H1 (cell line): ENCODE results near the gene TPSD1.

Source experiments
- CREB1 ChIP-seq: IDR thresholded peaks from 2 replicates; pipeline ENCODE4 v1.6.1; 2012; ENCODE audit warnings: inconsistent platforms
- EP300 ChIP-seq, 2 experiments: IDR thresholded peaks; 1 replicate in 1 of 2; 2 replicates in 1 of 2; pipeline ENCODE4 v1.6.1; 2011 to 2012; ENCODE audit warnings: low read depth in 2 of 2, low read length in 2 of 2, mild to moderate bottlenecking in 2 of 2, borderline replicate concordance in 1 of 2, inconsistent platforms in 1 of 2, moderate library complexity in 1 of 2
- GABPA ChIP-seq: IDR thresholded peaks from 2 replicates; pipeline ENCODE4 v1.6.1; 2011; ENCODE audit warnings: mild to moderate bottlenecking, low read length, moderate library complexity, borderline replicate concordance; ENCODE audit not compliant: insufficient read depth
- NRF1 ChIP-seq: IDR thresholded peaks from 2 replicates; pipeline ENCODE4 v1.6.1; 2011; ENCODE audit warnings: mild to moderate bottlenecking, low read depth, low read length, improper control_type of control experiment
- RAD21 ChIP-seq, 2 experiments: IDR thresholded peaks in 1 of 2; conservative IDR thresholded peaks in 1 of 2; 2 replicates each; pipeline ENCODE4 v1.6.1; 2011; ENCODE audit warnings: low read depth in 2 of 2, low read length in 2 of 2, improper control_type of control experiment in 1 of 2, inconsistent platforms in 1 of 2, mild to moderate bottlenecking in 1 of 2, moderate library complexity in 1 of 2
- SAP30 ChIP-seq: fragments of 300-600 bp; sonication (generic); IDR thresholded peaks from 2 replicates; pipeline ENCODE4 v1.7.1; 2012; ENCODE audit warnings: low read length, moderate library complexity, mild to moderate bottlenecking, inconsistent platforms; ENCODE audit not compliant: insufficient read depth, insufficient replicate concordance
- SRF ChIP-seq: IDR thresholded peaks from 2 replicates; pipeline ENCODE4 v1.6.1; 2011; ENCODE audit warnings: mild to moderate bottlenecking, low read depth, low read length, moderate library complexity
- SUZ12 ChIP-seq: fragments of 200-600 bp; sonication (generic); IDR thresholded peaks from 2 replicates; pipeline ENCODE4 v1.6.1; 2012; ENCODE audit warnings: mild to moderate bottlenecking, inconsistent platforms, low read length, moderate library complexity, mixed read lengths
- TAF1 ChIP-seq: IDR thresholded peaks from 2 replicates; pipeline ENCODE4 v1.6.1; 2011; ENCODE audit warnings: mild to moderate bottlenecking, low read depth, low read length
- TCF12 ChIP-seq: IDR thresholded peaks from 2 replicates; pipeline ENCODE4 v1.6.1; 2011; ENCODE audit warnings: low read depth, mild to moderate bottlenecking, low read length
- TF ChIP-seq, protein P1 (sequence below), 3 experiments: IDR thresholded peaks; 1 replicate in 2 of 3; 2 replicates in 1 of 3; pipeline versions ENCODE4 v1.5.1 to v1.6.1; 2011; ENCODE audit warnings: low read length in 3 of 3, mild to moderate bottlenecking in 3 of 3, inconsistent platforms in 2 of 3, low read depth in 1 of 3, moderate library complexity in 1 of 3; ENCODE audit not compliant: insufficient read depth in 1 of 3; ENCODE audit errors: control extremely low read depth in 1 of 3

DNA sequence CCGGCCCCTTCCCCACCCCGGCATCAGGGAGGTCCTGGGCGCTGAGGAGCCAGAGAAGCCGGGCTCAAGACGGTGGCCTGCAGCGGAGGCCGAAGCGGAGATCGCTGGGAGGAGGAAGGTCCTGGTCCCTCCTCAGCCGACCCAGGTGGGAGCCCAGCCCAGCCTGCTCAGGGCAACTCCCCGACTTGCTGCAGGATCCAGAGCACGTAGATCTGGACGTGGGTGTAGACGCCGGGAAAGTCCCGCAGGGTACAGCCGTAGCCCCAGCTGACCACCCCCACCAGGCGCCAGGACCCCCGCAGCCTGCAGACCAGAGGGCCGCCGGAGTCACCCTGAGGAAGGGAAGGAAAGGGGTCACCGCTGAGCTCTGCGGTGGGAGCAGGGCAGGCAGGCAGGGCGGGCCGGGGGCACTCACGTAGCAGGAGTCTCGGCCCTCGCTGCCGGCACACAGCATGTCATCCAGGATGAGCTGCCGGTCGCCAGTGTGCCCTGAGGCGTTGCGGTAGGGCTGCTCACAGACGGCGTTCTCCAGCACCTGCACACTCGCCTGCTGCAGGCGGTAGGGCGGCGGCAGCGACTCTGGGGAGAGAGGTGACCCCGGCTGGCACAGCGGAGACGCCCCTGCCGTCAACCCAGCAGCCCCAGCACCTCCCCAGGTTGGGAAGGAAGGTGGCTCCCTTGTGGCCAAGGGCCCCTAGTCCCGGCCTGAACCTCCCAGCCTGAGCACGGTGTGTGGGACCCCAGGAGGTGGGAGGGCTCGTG lies 5.4 kb downstream of the TPSD1 start:
- TF ChIP-seq, protein P1, sequence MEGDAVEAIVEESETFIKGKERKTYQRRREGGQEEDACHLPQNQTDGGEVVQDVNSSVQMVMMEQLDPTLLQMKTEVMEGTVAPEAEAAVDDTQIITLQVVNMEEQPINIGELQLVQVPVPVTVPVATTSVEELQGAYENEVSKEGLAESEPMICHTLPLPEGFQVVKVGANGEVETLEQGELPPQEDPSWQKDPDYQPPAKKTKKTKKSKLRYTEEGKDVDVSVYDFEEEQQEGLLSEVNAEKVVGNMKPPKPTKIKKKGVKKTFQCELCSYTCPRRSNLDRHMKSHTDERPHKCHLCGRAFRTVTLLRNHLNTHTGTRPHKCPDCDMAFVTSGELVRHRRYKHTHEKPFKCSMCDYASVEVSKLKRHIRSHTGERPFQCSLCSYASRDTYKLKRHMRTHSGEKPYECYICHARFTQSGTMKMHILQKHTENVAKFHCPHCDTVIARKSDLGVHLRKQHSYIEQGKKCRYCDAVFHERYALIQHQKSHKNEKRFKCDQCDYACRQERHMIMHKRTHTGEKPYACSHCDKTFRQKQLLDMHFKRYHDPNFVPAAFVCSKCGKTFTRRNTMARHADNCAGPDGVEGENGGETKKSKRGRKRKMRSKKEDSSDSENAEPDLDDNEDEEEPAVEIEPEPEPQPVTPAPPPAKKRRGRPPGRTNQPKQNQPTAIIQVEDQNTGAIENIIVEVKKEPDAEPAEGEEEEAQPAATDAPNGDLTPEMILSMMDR (IDR thresholded peaks at IDR 0.05; ENCODE audit: control extremely low read depth in 1 of 3, insufficient read depth in 1 of 3, low read depth in 1 of 3, low read length in 3 of 3): no peak
- TF ChIP-seq EP300 (IDR thresholded peaks at IDR 0.05; ENCODE audit: borderline replicate concordance in 1 of 2, low read depth in 2 of 2, low read length in 2 of 2): no peak
- TF ChIP-seq GABPA: peak; percentile 17
- no peak for TF ChIP-seq SAP30
- no peak for TF ChIP-seq TCF12
- no peak for TF ChIP-seq SUZ12
- TF ChIP-seq NRF1: no peak
- no peak for TF ChIP-seq TAF1
- no peak for TF ChIP-seq CREB1
- no peak for TF ChIP-seq SRF
- TF ChIP-seq RAD21 (IDR thresholded peaks at IDR 0.05 in 1 of 2, conservative IDR thresholded peaks at IDR 0.05 in 1 of 2; ENCODE audit: low read depth in 2 of 2, low read length in 2 of 2): no peak
